IMR-90 (cell line): ENCODE data around the gene SORL1. TPM values are rescaled to one million over a fixed set of nuclear protein-coding genes. Genes with fewer than 3 reads are reported as not detected.

Experiments
- ATAC-seq: fragments of 200-7000 bp; cut with Tn5 transposase; 2 replicates; pipeline ENCODE4 v1.9.1; 2020; ENCODE audit warnings: low read depth, mild to moderate bottlenecking, moderate library complexity
- BruUV-seq: library from RNA; stranded (reverse); fragments of 400-500 nt; replicated peaks from 2 replicates; lab custom pipeline; 2021; lab: Mats Ljungman, UMichigan
- CTCF ChIA-PET: fragments of 300-600 bp; formaldehyde crosslinking; extraction: SDS; loops from one replicate; lab custom pipeline; 2021; ENCODE audit warnings: antibody characterized with exemption; lab: Yijun Ruan, JAX
- POLR2A ChIA-PET: fragments of 300-600 bp; sonication (Branson Sonifier 250); formaldehyde crosslinking; loops from one replicate; lab custom pipeline; 2022; ENCODE audit warnings: antibody characterized with exemption; ENCODE audit not compliant: unreplicated experiment; lab: Charles Lee
- DNase-seq: peaks from one replicate; pipeline ENCODE4 v3.0.0; 2013
- H2AFZ ChIP-seq: replicated peaks from 2 replicates; pipeline ENCODE3; 2013; ENCODE audit warnings: low read length, mild to moderate bottlenecking; ENCODE audit not compliant: poor library complexity
- H2AK5ac ChIP-seq: 2 replicates; pipeline ENCODE4 v1.6.1; 2013; ENCODE audit warnings: low read depth, low read length, inconsistent platforms
- H2AK9ac ChIP-seq: replicated peaks from 2 replicates; pipeline ENCODE3; 2013; ENCODE audit warnings: mild to moderate bottlenecking, low read depth, low read length, moderate library complexity; ENCODE audit not compliant: poor library complexity
- H2BK120ac ChIP-seq: 2 replicates; pipeline ENCODE4 v1.6.1; 2013; ENCODE audit warnings: low read depth, low read length, inconsistent platforms
- H2BK15ac ChIP-seq: 3 replicates; pipeline ENCODE4 v1.6.1; 2013; ENCODE audit warnings: low read depth, low read length, inconsistent platforms
- H2BK20ac ChIP-seq: 2 replicates; pipeline ENCODE4 v1.6.1; 2013; ENCODE audit warnings: low read depth, mild to moderate bottlenecking, inconsistent platforms, low read length, moderate library complexity
- H2BK5ac ChIP-seq: 2 replicates; pipeline ENCODE4 v1.6.1; 2013; ENCODE audit warnings: mild to moderate bottlenecking, low read depth, low read length, inconsistent platforms; ENCODE audit not compliant: poor library complexity, severe bottlenecking
- H3K14ac ChIP-seq: replicated peaks from 2 replicates; pipeline ENCODE4 v1.6.1; 2013; ENCODE audit warnings: low read depth, low read length, inconsistent platforms
- H3K18ac ChIP-seq: 2 replicates; pipeline ENCODE4 v1.6.1; 2013; ENCODE audit warnings: low read depth, low read length, control low read depth
- H3K23ac ChIP-seq: 2 replicates; pipeline ENCODE4 v1.6.1; 2013; ENCODE audit warnings: low read depth, low read length, inconsistent platforms
- H3K27ac ChIP-seq: 2 replicates; pipeline ENCODE4 v1.5.1; 2013; ENCODE audit warnings: mild to moderate bottlenecking, control low read depth, low read length; ENCODE audit not compliant: insufficient read depth
- H3K27me3 ChIP-seq: 2 replicates; pipeline ENCODE4 v1.6.1; 2013; ENCODE audit warnings: low read length; ENCODE audit not compliant: control insufficient read depth, insufficient read depth
- H3K36me3 ChIP-seq: 2 replicates; pipeline ENCODE4 v1.6.1; 2013; ENCODE audit warnings: low read length, mixed read lengths; ENCODE audit not compliant: control insufficient read depth, insufficient read depth
- H3K4ac ChIP-seq: 2 replicates; pipeline ENCODE4 v1.6.1; 2013; ENCODE audit warnings: low read depth, low read length, inconsistent platforms
- H3K4me1 ChIP-seq: 2 replicates; pipeline ENCODE4 v1.6.1; 2013; ENCODE audit warnings: low read length, mixed read lengths; ENCODE audit not compliant: control insufficient read depth, insufficient read depth
- H3K4me2 ChIP-seq: 2 replicates; pipeline ENCODE4 v1.6.1; 2013; ENCODE audit warnings: low read depth, mild to moderate bottlenecking, control low read depth, low read length, moderate library complexity
- H3K4me3 ChIP-seq: 2 replicates; pipeline ENCODE4 v1.5.1; 2013; ENCODE audit warnings: low read depth, mild to moderate bottlenecking, control low read depth, low read length, moderate library complexity; ENCODE audit not compliant: insufficient read depth
- H3K56ac ChIP-seq: 2 replicates; pipeline ENCODE4 v1.6.1; 2013; ENCODE audit warnings: low read length, inconsistent platforms; ENCODE audit not compliant: insufficient read depth; ENCODE audit errors: extremely low read depth
- H3K79me1 ChIP-seq, 2 experiments: 2 replicates each; pipeline ENCODE4 v1.6.1; 2013; ENCODE audit warnings: low read length in 2 of 2, inconsistent platforms in 1 of 2, low read depth in 1 of 2
- H3K9ac ChIP-seq: 2 replicates; pipeline ENCODE4 v1.6.1; 2013; ENCODE audit warnings: low read depth, low read length, control low read depth
- H3K9me1 ChIP-seq: 2 replicates; pipeline ENCODE4 v1.6.1; 2013; ENCODE audit warnings: low read length, inconsistent platforms; ENCODE audit not compliant: insufficient read depth
- H3K9me3 ChIP-seq: 2 replicates; pipeline ENCODE4 v1.6.1; 2013; ENCODE audit warnings: low read length; ENCODE audit not compliant: control insufficient read depth, insufficient read depth
- H4K20me1 ChIP-seq: 2 replicates; pipeline ENCODE4 v1.6.1; 2013; ENCODE audit warnings: low read length, inconsistent platforms; ENCODE audit not compliant: insufficient read depth
- H4K5ac ChIP-seq: 2 replicates; pipeline ENCODE4 v1.6.1; 2013; ENCODE audit warnings: mild to moderate bottlenecking, low read depth, low read length, control low read depth
- H4K8ac ChIP-seq, 2 experiments: 2 replicates each; pipeline ENCODE4 v1.6.1; 2013; ENCODE audit warnings: low read depth in 2 of 2, low read length in 2 of 2, control low read depth in 1 of 2, inconsistent platforms in 1 of 2
- H4K91ac ChIP-seq: 2 replicates; pipeline ENCODE4 v1.6.1; 2013; ENCODE audit warnings: low read depth, low read length, inconsistent platforms; ENCODE audit not compliant: insufficient read depth
- CHD1 ChIP-seq: IDR thresholded peaks from 2 replicates; pipeline ENCODE4 v1.6.1; 2012; ENCODE audit warnings: low read depth, low read length, improper control_type of control experiment
- CTCF ChIP-seq: conservative IDR thresholded peaks from 2 replicates; pipeline ENCODE4 v1.5.1; 2012; ENCODE audit warnings: mild to moderate bottlenecking, low read depth, low read length, improper control_type of control experiment
- ELK1 ChIP-seq: fragments of 150-350 bp; IDR thresholded peaks from 2 replicates; pipeline ENCODE4 v1.6.1; 2016; ENCODE audit warnings: low read depth, mild to moderate bottlenecking, low read length, moderate library complexity, borderline replicate concordance
- FOS ChIP-seq: fragments of 150-350 bp; IDR thresholded peaks from 2 replicates; pipeline ENCODE4 v1.6.1; 2016; ENCODE audit warnings: low read depth, low read length
- MAFK ChIP-seq: IDR thresholded peaks from 2 replicates; pipeline ENCODE4 v1.6.1; 2012; ENCODE audit warnings: low read depth, low read length, improper control_type of control experiment
- NFE2L2 ChIP-seq: fragments of 150-350 bp; IDR thresholded peaks from 2 replicates; pipeline ENCODE4 v1.6.1; 2016; ENCODE audit warnings: low read depth, mild to moderate bottlenecking, low read length
- POLR2A ChIP-seq: IDR thresholded peaks from 2 replicates; pipeline ENCODE4 v1.6.1; 2012; ENCODE audit warnings: mild to moderate bottlenecking, low read depth, low read length
- RCOR1 ChIP-seq: IDR thresholded peaks from 2 replicates; pipeline ENCODE4 v1.6.1; 2012; ENCODE audit warnings: mild to moderate bottlenecking, low read length, improper control_type of control experiment; ENCODE audit not compliant: insufficient replicate concordance
- WGBS, 2 experiments: methylation state at CpG; one replicate each; pipeline versions ENCODE4 v1.1.5 to v1.1.7; 2013; ENCODE audit warnings: missing lambda C conversion rate in 2 of 2; ENCODE audit not compliant: insufficient read length in 1 of 2; ENCODE audit errors: extremely low coverage in 2 of 2; 5-methylcytosine and 5-hydroxymethylcytosine counted together
- dilution Hi-C: fragments of 300-500 bp; cut with HindIII; formaldehyde crosslinking; loops from one replicate; pipeline ENCODE4 v1.14.3; 2018; ENCODE audit warnings: low sequenced_read_pairs; ENCODE audit not compliant: unreplicated experiment
- in situ Hi-C: fragments of 300-500 bp; cut with MboI; formaldehyde crosslinking; loops from 3 replicates; pipeline ENCODE4 v1.14.3; 2019; ENCODE audit warnings: low sequenced_read_pairs, inconsistent platforms, mixed read lengths
- intact Hi-C: fragments of 100-400 bp; cut with micrococcal nuclease; formaldehyde crosslinking; loops from 2 replicates; pipeline ENCODE4 v1.10.0; 2022
- polyA plus RNA-seq, 3 experiments: library from polyadenylated mRNA; depleted of rRNA; stranded (reverse); fragments of >200 nt; gene quantifications; 2 replicates each; pipeline ENCODE4 v1.2.3, GENCODE V29; 2012; ENCODE audit warnings: low replicate concordance in 1 of 3
- total RNA-seq: library from RNA; depleted of rRNA; stranded (reverse); fragments of >200 nt; gene quantifications from 2 replicates; pipeline ENCODE4 v1.2.3, GENCODE V29; 2012

SORL1 gene
- total and polyA plus RNA-seq, 2 of the 4 experiments (the other 2 are of a cell fraction): 1.0 to 2.0 TPM

GRCh38 chr11:121606354-121606753 lies 154.2 kb downstream of the SORL1 start:
- no peak overlapping the region for H2AK5ac ChIP-seq
- no peaks in the 10 kb centered on the region for H3K9me3 ChIP-seq
- no peak overlapping the region for H2BK20ac ChIP-seq
- no peak overlapping the region for H3K9ac ChIP-seq
- POLR2A ChIA-PET: interaction anchor here (0.6 kb wide), 1 partner anchor 12 kb away, joined by 33 read pairs; no protein-coding TSS in a partner anchor
- no peaks in the 10 kb centered on the region for H4K20me1 ChIP-seq
- no peak overlapping the region for H3K18ac ChIP-seq
- no peak overlapping the region for H3K4me3 ChIP-seq
- 100% methylated on average over 2 of the region's 4 CpGs; no CpG with 5 or more reads in 1 of the 2 experiments for WGBS, 2 experiments
- H3K9me1 ChIP-seq: no peaks in the 10 kb centered on the region; the same call in 1 of the 2 replicates
- H3K36me3 ChIP-seq: peaks cover 2% of the 10 kb centered on the region; the same call in 1 of the 2 replicates
- no peak overlapping the region for H2BK15ac ChIP-seq
- no peaks in the 10 kb centered on the region for H3K79me1 ChIP-seq
- H2BK5ac ChIP-seq: no peak overlapping the region
- H2AK9ac ChIP-seq: no peak overlapping the region
- peak; percentile 23 for DNase-seq
- H2AFZ ChIP-seq: no peak overlapping the region
- no peak overlapping the region for H3K4ac ChIP-seq
- H2BK120ac ChIP-seq: no peak overlapping the region
- no peak overlapping the region for H4K91ac ChIP-seq
- in situ Hi-C loops (no loop called here), dilution Hi-C loops (no loop called here), intact Hi-C loops (no loop called here)
- CTCF ChIA-PET: no interaction called here
- H3K23ac ChIP-seq: no peak overlapping the region
- no peak overlapping the region for H4K5ac ChIP-seq
- H3K4me1 ChIP-seq: peaks cover 4% of the 10 kb centered on the region; the same call in 1 of the 2 replicates
- H3K27ac ChIP-seq: no peak overlapping the region
- TF ChIP-seq POLR2A: no peak
- no peak for TF ChIP-seq MAFK
- no peak for TF ChIP-seq ELK1
- TF ChIP-seq RCOR1: no peak
- no peak for TF ChIP-seq CTCF
- TF ChIP-seq CHD1: no peak
- no peak for TF ChIP-seq FOS
- no peak for TF ChIP-seq NFE2L2
- H3K14ac ChIP-seq: no peak overlapping the region
- H3K56ac ChIP-seq: no peak overlapping the region
- no peaks in the 10 kb centered on the region for H3K27me3 ChIP-seq
- ATAC-seq: no peak
- no TSS peak for BruUV-seq
- no peak overlapping the region for H4K8ac ChIP-seq
- H3K4me2 ChIP-seq: no peak overlapping the region
